ENCODE measurements around the gene DCLRE1A.

The DCLRE1A gene

DNA sequence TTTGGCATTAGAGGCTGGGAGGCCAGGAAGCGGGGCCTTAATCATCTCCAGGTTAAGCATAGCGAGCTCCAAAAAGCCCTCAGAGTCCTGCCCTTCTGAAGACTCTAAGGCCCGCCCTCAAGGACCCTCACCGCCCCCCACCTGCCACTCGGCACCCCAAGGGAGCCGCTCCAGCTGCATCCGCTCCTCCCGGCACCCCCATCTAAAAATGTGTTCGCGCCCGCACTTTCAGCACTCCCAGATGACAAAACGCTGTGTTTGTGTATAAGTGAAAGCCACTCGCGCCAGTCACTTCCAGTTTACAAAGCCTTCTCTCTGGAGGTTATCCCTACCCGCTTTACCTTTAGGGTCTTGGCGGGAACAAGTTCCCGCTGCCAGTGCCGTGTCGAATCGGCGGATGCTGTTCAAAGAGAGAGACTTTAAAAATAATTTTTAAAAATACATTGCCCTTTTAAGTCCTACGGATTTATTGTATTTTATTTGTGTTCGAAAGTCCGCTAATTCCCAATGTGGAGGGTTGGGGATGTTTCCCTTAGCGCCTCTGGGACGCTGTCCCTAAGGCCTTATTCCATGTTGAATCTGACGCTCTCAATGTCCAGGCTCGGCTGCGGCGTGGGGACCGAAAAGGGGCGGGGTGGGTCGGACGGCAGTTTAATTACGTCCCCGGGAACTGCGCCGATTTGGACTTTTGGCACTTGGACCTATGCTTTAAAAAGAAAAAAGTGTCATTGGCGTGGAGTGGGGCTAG lies at the start of gene DCLRE1A, which contains the start of gene NHLRC2:
Gene DCLRE1A (minus strand): TSS at position 70 of the 748 bp plus-strand sequence. CDS start 900 bp downstream, outside the sequence.
Gene NHLRC2 (plus strand): TSS at position 649 of the 748 bp plus-strand sequence. CDS start 212 bp downstream, outside the sequence.
- peak; percentile 71 for DNase-seq

DNA sequence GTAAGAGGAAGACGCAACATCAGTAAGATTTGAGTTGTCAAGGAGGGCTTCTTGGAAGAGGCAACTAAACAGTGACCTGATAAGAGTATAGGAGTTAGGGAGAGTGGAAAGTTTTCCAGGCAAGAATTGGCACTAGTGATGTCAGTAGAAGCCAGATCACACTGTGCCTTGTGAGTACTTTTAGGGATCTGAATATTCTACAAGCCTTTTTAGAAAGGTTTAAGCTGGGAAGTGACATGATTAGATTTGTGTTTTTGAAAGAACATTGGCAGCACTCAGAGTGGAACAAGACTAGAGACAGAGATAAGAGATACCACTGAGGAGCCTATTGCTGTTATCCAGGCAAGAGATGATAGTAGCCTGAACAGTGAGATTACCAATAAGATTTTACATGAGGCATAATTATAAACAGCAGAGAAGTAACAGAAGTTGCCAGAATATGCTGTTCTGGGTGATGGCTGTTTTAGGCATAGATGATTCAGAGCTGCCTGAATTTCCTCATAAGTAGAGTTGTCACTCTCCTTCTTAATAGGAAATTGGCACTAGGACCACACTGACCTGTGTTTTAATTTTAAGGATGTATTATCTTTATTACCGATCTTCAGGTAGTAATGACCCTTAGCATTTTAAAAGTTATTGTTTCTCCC lies 46.2 kb upstream of the DCLRE1A start:
- DNase-seq, result no peak

DNA sequence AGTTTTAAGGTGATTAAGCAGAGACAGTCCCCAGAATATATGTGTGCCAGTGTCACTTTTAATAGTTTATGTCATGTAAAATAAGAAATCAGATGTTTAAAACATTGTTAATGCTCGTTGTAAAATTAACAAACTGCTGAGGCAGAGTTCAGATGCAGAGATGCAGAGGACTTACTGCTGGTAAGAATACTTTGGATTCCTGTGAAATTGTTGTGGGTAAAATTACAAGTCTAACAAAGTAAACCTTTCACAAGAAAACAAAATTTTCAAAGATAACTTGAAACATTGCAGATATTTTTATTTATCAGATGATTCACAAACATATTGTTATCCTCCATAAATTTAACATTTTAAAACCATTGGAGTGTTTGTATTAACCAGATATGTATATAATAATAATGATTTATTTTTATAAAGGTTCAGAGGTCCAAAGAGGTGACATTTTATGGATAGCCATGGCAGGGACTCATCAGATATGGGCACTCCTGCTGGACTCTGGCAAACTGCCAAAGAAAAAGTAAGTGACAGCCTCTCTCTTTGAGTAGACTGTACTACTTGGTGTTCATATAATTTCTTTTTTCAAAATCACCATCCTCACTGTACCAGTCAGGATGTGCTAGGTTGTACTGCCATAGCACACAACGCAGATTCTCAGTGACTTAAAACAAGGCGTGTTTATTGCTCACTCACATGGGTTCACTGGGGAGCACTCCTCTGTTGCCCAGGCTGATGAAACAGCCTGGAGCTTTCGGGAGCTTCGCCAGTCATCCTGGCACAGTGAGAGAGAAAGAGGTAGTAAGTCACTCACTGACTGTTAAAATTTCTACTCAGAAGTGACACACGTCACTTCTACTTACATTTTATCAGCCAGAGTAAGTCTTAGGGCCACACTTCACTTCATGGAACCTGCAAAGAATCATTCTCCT lies 44.1 kb upstream of the DCLRE1A start:
- DNase-seq, result no peak

DNA sequence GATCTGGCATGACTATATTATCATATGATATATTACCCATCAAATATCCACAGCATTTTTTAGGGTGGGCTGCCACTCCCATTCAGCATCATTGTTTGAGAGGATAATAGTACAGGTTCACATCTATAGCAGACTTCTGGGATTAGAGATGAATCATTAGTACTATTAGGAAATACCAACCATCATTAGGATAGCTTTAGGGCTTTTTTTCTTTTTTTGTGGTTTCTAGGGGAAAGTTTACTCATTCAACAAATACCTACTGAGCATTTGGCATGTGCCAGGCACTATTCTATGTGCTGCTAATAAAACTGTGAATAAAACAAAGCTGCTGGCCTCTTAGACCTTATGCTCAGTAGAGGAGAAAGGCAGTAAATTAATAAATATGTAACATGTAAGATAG lies 41.1 kb upstream of the DCLRE1A start:
- no peak for DNase-seq

DNA sequence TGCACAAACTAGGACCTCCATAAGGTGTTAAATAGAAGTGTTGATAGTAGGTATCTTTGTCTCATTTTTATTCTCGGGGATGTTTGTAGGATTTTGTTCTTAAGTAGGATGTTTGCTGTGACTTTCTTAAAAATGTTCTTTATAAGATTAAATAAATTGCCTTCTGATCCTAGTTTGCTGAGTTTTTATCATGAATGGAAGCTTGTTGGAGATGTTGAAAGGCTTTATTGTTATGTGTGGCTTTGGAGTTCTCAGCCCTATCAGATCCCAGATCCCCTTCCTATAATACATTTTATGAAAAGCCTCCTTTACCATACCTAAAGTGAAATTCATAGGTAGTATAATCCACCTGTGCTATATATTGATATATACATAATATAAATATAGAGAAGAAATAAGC lies 40.7 kb upstream of the DCLRE1A start:
- DNase-seq, result no peak

DNA sequence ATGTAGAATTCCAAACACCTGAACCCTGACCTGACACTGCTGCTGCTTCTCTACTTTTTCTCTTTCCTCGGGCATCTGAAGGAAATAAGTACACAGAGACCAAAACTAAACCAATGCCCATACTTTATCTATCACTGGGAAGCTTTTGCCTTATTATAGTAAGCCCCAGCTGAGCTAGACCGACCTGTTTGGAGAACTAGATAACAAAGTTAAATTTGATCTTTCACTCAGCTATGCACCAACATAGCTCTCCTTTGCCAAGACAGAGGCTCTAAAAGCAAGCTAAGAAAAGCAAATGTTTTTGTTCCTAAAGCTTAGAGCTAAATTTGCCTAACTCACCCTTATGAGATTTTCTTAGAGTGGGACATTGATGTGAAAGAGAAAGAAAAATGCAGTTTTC lies 39.7 kb upstream of the DCLRE1A start:
- DNase-seq, result no peak

DNA sequence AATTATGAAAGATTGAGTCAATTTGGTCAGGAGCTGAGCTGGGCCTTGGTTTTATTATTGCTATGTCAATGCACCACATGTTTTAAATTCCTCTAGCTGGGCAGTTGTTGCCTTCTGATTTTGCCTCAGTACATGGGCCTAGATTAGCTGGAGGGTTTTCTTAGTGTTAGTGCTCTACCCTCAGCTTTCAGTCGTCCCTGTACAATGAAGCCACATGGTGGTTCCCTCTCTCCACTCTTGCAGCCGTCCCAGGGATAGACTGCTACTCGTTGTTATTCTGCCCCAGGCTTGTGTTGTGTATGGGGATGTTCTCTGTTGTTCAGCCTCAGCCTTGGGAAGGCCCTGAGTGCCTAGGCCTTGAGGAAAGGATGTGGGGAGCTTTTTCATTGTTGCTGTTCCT lies 37.6 kb upstream of the DCLRE1A start:
- no peak for DNase-seq

DNA sequence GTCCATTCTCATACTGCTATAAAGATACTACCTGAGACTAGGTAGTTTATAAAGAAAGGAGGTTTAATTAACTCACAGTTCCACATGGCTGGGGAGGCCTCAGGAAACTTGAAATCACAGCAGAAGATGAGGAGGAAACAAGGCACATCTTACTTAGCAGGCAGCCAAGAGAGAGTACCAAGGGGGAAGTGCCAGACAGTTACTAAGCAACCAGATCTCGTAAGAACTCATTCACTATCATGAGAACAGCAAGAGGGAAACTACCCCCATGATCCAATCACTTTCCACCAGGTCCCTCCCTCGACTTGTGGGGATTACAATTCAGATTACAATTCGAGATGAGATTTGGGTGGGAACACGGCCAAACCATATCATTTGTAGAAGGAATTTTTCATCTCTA lies 36.9 kb upstream of the DCLRE1A start:
- DNase-seq, result no peak

DNA sequence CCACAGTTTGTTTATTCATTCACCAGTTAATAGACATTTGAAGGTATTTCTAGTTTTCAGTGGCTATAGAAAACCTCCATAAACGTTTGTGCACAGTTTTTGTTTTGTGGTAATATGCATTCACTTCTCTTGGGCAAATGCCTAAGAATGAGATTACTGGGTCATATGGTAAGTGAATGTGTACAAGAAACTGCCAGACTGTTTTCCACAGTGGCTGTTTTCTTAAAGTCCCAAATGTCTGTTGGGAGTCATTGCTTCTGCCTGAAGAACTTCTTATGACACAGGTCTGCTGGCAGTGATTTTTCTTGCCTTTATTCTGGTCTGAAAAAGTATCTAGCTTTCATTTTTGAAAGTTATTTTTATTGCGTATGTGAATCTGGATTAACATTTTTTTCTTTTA lies 36.0 kb upstream of the DCLRE1A start:
- no peak for DNase-seq

DNA sequence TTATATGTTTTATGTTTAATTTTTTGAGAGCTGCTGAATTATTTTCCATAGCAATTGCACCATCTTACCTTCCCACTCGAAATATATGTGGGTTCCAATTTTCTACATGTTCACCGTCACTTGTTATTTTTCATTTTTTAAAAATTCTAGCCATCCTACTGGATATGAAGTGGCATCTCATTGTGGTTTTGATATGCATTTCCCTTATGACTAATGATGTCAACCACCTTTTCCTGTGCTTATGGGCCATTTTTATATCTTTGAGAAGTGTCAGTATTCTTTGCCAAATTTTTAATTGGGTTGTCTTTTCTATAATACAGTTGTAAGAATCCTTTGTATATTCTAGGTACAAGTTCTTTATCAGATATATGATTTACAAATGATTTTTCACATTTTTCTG lies 28.4 kb upstream of the DCLRE1A start:
- no peak for DNase-seq

DNA sequence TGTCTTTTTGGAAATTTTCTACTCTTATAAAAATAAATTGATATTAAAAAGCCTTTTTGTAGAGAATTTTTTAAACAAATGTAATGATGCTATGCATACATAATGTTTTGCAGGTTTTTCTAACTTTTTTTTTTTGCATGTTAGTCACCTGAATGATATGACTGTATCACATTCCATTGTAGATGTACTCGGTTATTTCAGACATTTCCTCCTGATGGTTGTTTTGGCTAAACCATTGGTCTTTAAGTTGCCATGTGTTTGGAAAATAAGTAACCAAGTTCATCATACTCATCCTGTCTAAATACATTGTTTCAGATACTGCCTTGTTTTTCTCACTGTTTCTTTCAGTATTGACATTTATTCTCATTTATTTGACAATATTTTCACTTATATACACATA lies 26.4 kb upstream of the DCLRE1A start:
- DNase-seq, result no peak

DNA sequence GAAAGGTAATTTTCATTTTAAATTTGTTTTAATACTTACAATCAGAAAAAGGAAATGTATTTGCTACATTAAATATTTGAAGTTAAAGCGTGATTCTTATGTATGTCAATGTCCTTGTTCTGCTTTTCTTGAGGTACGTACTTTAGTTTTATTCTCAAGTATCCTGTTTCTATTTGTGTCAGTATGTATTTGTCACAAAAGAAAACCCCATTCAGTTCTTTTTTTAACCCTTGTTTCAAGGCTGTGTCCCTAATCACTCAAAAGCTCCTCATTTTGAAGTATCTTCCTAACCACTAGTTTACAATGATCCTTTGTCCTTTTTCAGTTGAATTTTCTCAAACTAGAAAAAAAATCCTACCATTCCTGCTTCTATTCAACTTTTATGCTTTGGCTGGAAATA lies 25.8 kb upstream of the DCLRE1A start:
- DNase-seq, result no peak

DNA sequence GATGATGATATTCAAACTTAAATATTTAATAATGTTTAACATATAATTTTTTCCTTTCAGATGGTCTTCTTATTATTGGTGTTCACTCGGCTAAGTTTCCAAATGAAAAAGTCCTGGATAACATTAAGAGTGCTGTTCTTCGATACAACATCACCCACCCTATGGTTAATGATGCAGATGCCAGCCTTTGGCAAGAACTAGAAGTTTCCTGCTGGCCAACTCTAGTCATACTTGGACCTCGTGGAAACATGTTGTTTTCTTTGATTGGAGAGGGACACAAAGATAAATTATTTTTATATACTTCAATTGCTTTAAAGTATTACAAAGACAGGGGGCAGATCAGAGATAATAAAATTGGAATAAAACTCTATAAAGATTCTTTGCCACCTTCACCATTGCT lies 22.6 kb upstream of the DCLRE1A start:
- DNase-seq, result no peak

DNA sequence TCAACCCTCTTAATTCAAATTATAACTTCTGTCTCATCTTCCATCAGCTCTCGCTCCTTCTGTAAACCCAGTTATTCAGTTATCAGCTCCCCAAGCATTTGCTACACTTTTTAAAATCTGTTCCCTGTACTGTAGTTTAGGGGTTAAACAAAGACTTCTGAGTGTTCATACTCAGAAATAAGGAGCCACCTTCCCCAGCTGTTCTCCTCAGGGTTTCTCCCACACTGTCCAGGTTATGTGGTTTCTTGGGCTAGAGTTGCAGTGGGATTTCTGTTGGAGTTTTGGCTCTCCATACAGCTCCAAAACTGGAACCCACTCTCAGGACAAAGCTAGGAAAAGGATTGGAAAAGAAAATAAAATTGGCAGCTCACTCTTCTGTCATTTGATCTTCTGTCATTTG lies 21.3 kb upstream of the DCLRE1A start:
- DNase-seq, result no peak

DNA sequence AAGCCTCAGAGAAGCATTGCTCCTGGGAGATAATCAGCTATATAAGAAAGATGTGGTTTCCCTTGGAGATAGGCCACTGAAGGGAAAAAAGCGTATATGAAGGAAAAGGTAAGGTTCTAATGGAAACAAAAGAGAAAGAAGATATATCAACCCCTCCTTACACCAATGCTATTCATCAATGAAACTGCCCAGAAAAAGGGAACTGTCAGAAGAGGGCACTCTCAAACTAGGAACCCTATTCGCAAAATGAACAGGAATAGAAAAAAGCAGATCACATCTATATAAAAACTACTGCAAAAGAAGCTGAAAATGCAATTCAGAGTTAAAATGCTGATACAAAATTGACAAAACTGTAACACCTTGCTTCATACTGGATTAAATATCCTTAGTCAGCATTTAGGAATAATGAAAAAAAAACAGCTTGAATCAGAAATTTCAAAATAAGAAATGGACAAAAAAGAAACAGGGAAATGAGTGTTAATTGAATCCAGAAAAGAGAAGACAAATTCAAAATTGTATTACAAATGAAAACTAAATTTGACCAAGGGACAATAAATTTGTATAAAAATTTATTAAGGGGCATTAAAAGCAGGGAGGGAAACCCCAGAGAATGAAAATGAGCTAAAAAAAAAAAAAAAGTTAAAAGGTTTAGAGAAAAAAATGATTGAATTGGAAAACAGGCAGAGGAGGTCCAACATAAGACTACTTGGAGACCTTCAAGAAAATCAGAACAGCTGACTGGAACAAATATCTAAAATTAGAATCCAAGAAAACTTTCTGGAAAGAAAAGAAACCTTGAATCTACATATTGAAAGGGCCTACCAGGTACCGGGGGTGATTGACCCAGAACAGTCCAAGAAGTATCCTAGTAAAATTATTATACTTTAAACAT lies 18.5 kb upstream of the DCLRE1A start:
- no peak for DNase-seq

DNA sequence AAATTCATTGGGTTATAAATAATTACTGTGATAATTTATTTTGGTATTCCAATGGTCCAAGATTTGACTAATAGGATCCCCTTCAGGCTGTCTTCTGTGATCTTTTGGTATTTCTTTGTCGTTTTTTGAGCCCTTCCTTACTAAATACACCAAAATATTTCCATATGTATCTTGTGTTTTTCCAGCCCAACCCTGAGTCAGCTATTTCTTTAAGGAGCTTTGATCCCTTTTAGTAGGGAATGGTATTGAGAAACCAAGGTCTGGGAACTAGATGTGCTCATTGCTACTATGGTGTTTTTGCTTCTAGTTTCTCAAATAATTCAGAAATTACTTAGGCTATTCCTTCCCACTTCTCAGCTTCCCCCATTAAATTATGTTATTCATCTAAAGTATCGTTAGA lies 15.9 kb upstream of the DCLRE1A start:
- DNase-seq, result no peak

DNA sequence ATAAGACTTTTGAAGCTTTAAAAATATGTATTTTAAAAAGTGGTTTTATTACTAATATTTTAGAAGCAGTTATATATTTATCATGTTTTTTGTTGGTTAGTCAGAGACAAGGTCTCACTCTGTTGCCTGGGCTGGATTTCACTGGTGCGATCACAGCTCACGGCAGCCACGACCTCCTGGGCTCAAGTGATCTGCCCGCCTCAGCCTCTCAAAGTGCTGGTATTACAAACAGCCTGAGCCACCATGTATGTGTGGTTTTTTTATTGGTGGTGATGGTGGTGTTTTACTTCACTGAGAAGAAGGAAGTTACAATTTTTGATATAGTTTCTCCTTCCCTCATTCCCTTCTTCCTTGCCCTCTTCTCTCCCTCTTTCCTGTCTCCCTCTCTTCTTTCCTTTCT lies 14.0 kb upstream of the DCLRE1A start:
- no peak for DNase-seq

DNA sequence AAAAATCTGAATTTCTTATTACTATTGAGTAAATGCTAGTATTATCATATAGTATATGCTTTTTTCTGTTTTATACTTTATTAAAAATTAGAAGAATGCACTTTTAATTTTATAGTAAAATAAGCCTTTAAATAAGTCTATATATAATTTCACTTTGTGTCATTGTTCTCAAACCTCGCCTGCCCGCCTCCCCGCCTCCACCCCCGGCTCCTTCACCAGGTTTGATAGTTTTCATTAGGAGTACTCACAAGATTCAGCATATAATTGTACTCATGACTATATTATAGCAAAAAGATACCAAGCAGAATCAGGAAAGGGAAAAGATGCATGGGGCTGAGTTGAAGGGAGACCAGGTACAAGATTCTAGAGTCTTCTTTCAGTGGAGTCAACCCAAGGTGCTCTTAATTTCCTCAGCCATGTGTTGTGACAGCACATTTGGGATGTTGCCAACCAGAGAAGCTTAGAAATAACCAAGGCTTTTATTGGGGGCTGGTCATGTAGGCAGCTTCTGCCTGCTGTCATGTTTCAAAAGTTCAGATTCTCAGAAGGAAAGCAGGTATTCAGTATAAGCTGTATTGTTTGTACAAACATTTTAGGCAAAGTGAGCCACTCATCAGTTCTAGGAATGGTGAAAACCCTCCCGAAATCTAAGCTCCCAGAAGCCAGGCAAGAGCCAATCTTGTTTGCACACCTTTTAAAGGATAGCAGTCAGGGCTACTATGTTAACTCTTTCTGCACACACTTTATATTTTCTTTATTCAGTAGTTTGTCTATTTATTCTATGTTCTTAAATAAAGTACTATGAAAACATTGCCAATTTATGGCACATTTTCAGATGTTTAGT lies 12.9 kb upstream of the DCLRE1A start:
- peak; percentile 7 for DNase-seq

DNA sequence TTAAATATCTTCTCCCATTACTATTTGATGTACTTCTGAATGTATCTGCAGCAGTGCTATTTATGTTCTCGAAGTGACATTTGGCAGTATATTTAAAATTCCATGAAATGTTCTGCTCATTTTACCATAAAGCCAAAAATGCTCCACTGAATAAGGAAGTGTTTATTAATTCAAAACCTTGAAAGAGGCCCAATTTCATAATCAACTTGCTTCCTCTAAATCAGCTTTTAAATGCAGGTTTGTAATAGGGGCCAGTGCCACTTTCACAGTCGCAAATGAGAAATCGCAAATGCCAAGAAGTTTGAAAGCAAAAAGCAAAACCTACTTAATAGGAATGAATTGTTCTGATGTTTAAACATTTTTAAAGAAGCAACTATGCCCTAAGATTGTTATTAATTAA lies 12.0 kb upstream of the DCLRE1A start:
- DNase-seq, result no peak

DNA sequence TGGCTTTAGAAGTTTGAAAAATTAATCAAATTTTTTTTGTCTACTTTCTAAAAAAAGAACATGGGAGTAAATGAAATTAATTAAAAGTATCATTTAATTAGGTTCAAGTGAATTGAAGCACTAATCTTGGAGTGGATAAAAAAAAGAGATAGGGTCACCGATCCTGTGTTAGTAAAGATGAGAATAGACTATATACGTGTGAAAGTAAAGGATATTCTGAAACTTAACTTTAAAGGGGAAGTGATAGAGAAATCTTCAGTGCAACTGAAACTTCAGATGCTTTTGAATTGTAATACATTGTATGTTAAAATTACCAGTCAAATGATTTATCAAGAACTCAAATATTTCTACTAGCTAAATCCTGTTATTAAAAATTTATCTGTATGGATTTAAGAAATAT lies 5.4 kb upstream of the DCLRE1A start:
- DNase-seq, result no peak

DNA sequence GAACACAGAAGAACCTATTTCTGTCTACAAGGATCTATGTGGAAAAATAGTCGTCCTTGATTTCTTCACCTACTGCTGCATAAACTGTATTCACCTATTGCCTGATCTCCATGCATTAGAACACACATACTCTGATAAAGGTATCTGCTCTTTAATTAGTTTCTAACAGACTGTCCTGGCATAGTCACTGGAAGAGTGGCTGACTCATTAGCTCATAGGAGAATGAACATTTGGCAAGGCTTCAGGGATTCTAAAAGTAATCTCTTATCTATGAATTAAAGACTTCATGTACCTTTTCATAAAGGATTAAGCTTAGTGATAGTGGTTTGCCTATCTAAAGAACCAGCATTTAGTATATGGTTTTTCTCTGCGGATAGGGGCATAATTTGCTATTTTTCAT lies 4.7 kb upstream of the DCLRE1A start:
- DNase-seq, result no peak

DNA sequence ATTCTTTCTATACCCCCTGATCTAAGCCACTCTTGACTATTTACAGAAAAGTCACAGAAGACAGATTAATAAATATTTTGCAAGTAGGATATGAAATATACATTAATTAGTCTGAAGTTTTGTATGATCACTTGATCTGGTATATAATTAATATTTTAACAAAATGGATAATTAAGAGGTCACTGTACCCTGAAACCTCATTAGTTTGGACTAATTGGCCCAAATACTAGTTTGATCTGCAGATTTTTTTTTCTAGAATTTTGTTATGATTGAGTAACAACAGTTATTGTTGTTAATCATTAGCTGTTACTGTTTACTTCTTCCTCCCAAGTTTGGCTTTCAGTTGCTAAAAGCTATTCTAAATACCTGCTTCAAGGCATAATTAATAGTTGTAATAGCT lies 3.3 kb upstream of the DCLRE1A start:
- no peak for DNase-seq
